Pancreas (tissue), 10 donors: Measurements from ENCODE around the gene TMEM190. TPM values are rescaled to one million over a fixed set of nuclear protein-coding genes. Genes with fewer than 3 reads are reported as not detected.
"Not testable (repeated sequence)": the region's sequence is repeated elsewhere in the genome, so short reads cannot be mapped to it uniquely, and the experiment has no call there.

ENCODE experiments used
- ATAC-seq, 4 donors: fragments of 200-7000 bp; cut with Tn5 transposase; one replicate each; pipeline versions ENCODE4 v1.8.0 to v1.9.1; 2020; ENCODE audit warnings: mild to moderate bottlenecking in 4 of 4, moderate library complexity in 4 of 4
- DNase-seq, 6 donors: peaks; one replicate each; pipeline ENCODE4 v3.0.0-alpha.2; 2020
- FAIRE-seq: peaks from 2 replicates; lab custom pipeline; 2012; peaks lifted over from hg19 to GRCh38; lab: Jason Lieb, UNC
- H3K27ac ChIP-seq, 4 donors: fragments of 200-600 bp; sonication (generic); 1 replicate in 3 of 4; 2 replicates in 1 of 4; pipeline versions ENCODE4 v1.5.0 to v1.8.0; 2020
- H3K27me3 ChIP-seq, 4 donors: fragments of 200-600 bp; one replicate each; pipeline ENCODE4 v1.8.0; 2021
- H3K36me3 ChIP-seq, 3 donors: fragments of 200-600 bp; sonication (generic) in 1 of 3; one replicate each; pipeline versions ENCODE4 v1.5.0 to v1.8.0; 2020 to 2021
- H3K4me1 ChIP-seq, 3 donors: fragments of 200-600 bp; one replicate each; pipeline ENCODE4 v1.8.0; 2021
- H3K4me3 ChIP-seq, 4 donors: fragments of 200-600 bp; sonication (generic) in 2 of 4; one replicate each; pipeline versions ENCODE4 v1.5.0 to v1.8.0; 2020 to 2021
- H3K9me3 ChIP-seq, 4 donors: fragments of 200-600 bp; one replicate each; pipeline ENCODE4 v1.8.0; 2021
- CTCF ChIP-seq, 4 donors: fragments of 200-600 bp; sonication (generic) in 3 of 4; IDR thresholded peaks; one replicate each; pipeline versions ENCODE4 v1.5.0 to v1.8.0; 2021; ENCODE audit warnings: antibody characterized with exemption in 4 of 4
- WGBS, 2 donors: extraction: QIAGEN DNeasy Blood & Tissue Kit; methylation state at CpG; one replicate each; pipeline ENCODE4 v1.1.7; 2013; 5-methylcytosine and 5-hydroxymethylcytosine counted together
- intact Hi-C, 3 donors: fragments of 100-400 bp; cut with DNase I; formaldehyde crosslinking; loops; one replicate each; pipeline versions ENCODE4 v1.11.1 to v1.14.2; 2022
- polyA plus RNA-seq, 2 donors: library from polyadenylated mRNA; stranded (reverse); fragments of 200-250 nt; gene quantifications; one replicate each; pipeline ENCODE4 v1.2.3, GENCODE V29; 2013
- total RNA-seq, 6 donors: library from RNA; stranded (reverse); fragmentation: NEBNext Ultra II Directional in 4 of 6; extraction: Animal tissue kit (Norgen Biotek cat#: 25700) in 4 of 6; gene quantifications; one replicate each; pipeline versions ENCODE4 v1.2.1 to v1.2.4, GENCODE V29; 2021 to 2023
- donor health status: healthy with polysubstance abuse.
- donor health status: DM: no; HTN: no; CAD: no; lungs with moderate emphysema.
- donor health status: DM: no; HTN: no; CAD: no.
- donor health status: control.
- donor health status: control.
- donor health status: Bipolar disorder and iron deficiency.
- donor health status: DM: yes; HTN: yes; CAD: no.
- donor health status: DM: no; HTN: no; CAD: no.
- donor health status: DM: no; HTN: no; CAD: no.
- donor health status: DM: yes; HTN: yes; CAD: no.

Gene TMEM190
- total and polyA plus RNA-seq, 8 donors: 0.45 TPM; not detected in 7

- Histone ChIP-seq H3K27ac (no peak overlapping the region), H3K36me3 (peaks cover 0 to 7% (median 0%) of the 10 kb centered on the region in 3 donors), H3K4me1 (peaks cover 0 to 4% (median 0%) of the 10 kb centered on the region in 3 donors), H3K27me3 (no peaks in the 10 kb centered on the region), H3K4me3 (peak overlapping the region in 1 of 4 donors; percentile 64), H3K9me3 (no peaks in the 10 kb centered on the region)
- DNase-seq: no peak
- FAIRE-seq: no peak
- 87 to 89% methylated on average over 14 of the region's 14 CpGs for WGBS, 2 donors
- intact Hi-C loops: loop anchor here in 1 of 3 donors (10.0 kb wide), 1 partner anchor 111 kb away; no protein-coding TSS in a partner anchor
- no peak for ATAC-seq
- TF ChIP-seq CTCF (IDR thresholded peaks at IDR 0.05): no peak
Measured at GRCh38 chr19:55406091-55406825, 29.6 kb downstream of the TMEM190 start.

- intact Hi-C loops: loop anchor here in 1 of 3 donors (10.0 kb wide), 1 partner anchor 112 kb away; no protein-coding TSS in a partner anchor
- H3K4me3 ChIP-seq: peak overlapping the region; percentile 64 to 96 (median 74)
- no peaks in the 10 kb centered on the region for H3K27me3 ChIP-seq
- H3K27ac ChIP-seq: peak overlapping the region; percentile 90 to 95 (median 94)
- peak in 3 of 6 donors; percentile 24 to 73 (median 29) for DNase-seq
- H3K4me1 ChIP-seq: peaks cover 0 to 4% (median 0%) of the 10 kb centered on the region in 3 donors
- peak in 2 of 4 donors; percentile 2 to 14 for ATAC-seq
- H3K9me3 ChIP-seq: no peaks in the 10 kb centered on the region
- 18 to 20% methylated on average over 34 to 35 of the region's 35 CpGs for WGBS, 2 donors
- peaks cover 0 to 7% (median 0%) of the 10 kb centered on the region in 3 donors for H3K36me3 ChIP-seq
- no peak for TF ChIP-seq CTCF (IDR thresholded peaks at IDR 0.05)
- no peak for FAIRE-seq
Measured at GRCh38 chr19:55406826-55407549, 30.4 kb downstream of the TMEM190 start.

GRCh38 chr19:55407550-55407799, 30.8 kb downstream of the TMEM190 start, which contains the start of gene UBE2S:
Gene UBE2S, minus strand, starts transcription at chr19:55407788. Its CDS starts 199 bp downstream, at chr19:55407589.
- not testable (repeated sequence) for H3K27me3 ChIP-seq, ATAC-seq, H3K9me3 ChIP-seq, H3K36me3 ChIP-seq, H3K4me1 ChIP-seq, DNase-seq, FAIRE-seq
- H3K4me3 ChIP-seq: peak within 1 kb of the TSS; percentile 64 to 96 (median 74)
- H3K27ac ChIP-seq: peak within 1 kb of the TSS; percentile 90 to 95 (median 94)
- 0 to 1% methylated on average over 23 to 36 of the region's 36 CpGs for WGBS, 2 donors
- intact Hi-C loops: loop anchor here in 1 of 3 donors (10.0 kb wide), 1 partner anchor 113 kb away; no protein-coding TSS in a partner anchor

- DNase-seq (peak; percentile 95 to 98 (median 97)), ATAC-seq (peak; percentile 95 to 99 (median 96)), FAIRE-seq (peak; percentile 88)
- whole genome bisulfite sequencing, 2 donors: 1% methylated on average over 65 to 72 of the region's 72 CpGs
- Histone ChIP-seq H3K27me3 (no peaks in the 10 kb centered on the region), H3K9me3 (no peaks in the 10 kb centered on the region), H3K36me3 (peaks cover 0 to 6% (median 0%) of the 10 kb centered on the region in 3 donors), H3K27ac (peak overlapping the region; percentile 90 to 95 (median 94)), H3K4me3 (peak overlapping the region; percentile 64 to 96 (median 74)), H3K4me1 (peaks cover 0 to 4% (median 0%) of the 10 kb centered on the region in 3 donors)
- no peak for TF ChIP-seq CTCF (IDR thresholded peaks at IDR 0.05)
- intact Hi-C loops: loop anchor here in 1 of 3 donors (10.0 kb wide), 1 partner anchor 113 kb away; no protein-coding TSS in a partner anchor
Measured at GRCh38 chr19:55407800-55408532, 31.3 kb downstream of the TMEM190 start.
